K562 (cell line): Measurements from ENCODE around the gene ARPC2. TPM values are rescaled to one million over a fixed set of nuclear protein-coding genes. Genes with fewer than 3 reads are reported as not detected.
A peak's percentile ranks its signal among the peaks of the same experiment; 100 is the strongest.

Source experiments
- C11orf30 ChIP-seq: fragments of 450-650 bp; IDR thresholded peaks from 2 replicates; pipeline ENCODE4 v1.6.1; 2016; ENCODE audit warnings: low read depth, mild to moderate bottlenecking
- FIP1L1 ChIP-seq: fragments of 200-400 bp; formaldehyde crosslinking; IDR thresholded peaks from 2 replicates; pipeline ENCODE4 v1.6.1; 2018; ENCODE audit warnings: mild to moderate bottlenecking, low read depth, low read length; ENCODE audit not compliant: poor library complexity, severe bottlenecking
- HNRNPH1 ChIP-seq: fragments of 200-400 bp; formaldehyde crosslinking; optimal IDR thresholded peaks from 2 replicates; pipeline ENCODE3; 2017; ENCODE audit warnings: low read depth, mild to moderate bottlenecking, low read length, moderate library complexity
- HNRNPK ChIP-seq: fragments of 200-400 bp; formaldehyde crosslinking; IDR thresholded peaks from one replicate; pipeline ENCODE4 v1.6.1; 2018; ENCODE audit warnings: mild to moderate bottlenecking, low read depth, low read length; ENCODE audit not compliant: poor library complexity, severe bottlenecking
- HSF4 ChIP-seq: fragments of 250-450 bp; sonication (Bioruptor Pico); IDR thresholded peaks from 2 replicates; pipeline ENCODE4 v2.1.2; 2022; ENCODE audit warnings: mild to moderate bottlenecking, moderate library complexity, borderline replicate concordance
- JUNB ChIP-seq: fragments of 450-650 bp; formaldehyde crosslinking; conservative IDR thresholded peaks from 2 replicates; pipeline ENCODE4 v1.4.0; 2020; ENCODE audit warnings: mild to moderate bottlenecking
- KHSRP ChIP-seq: fragments of 450-650 bp; IDR thresholded peaks from 2 replicates; pipeline ENCODE4 v1.6.1; 2017
- NR2C1 ChIP-seq, 2 experiments: fragments of 450-650 bp; IDR thresholded peaks; 2 replicates each; pipeline ENCODE4 v1.6.1; 2017; ENCODE audit warnings: mild to moderate bottlenecking in 2 of 2, antibody characterized with exemption in 1 of 2, inconsistent platforms in 1 of 2, missing compliant biosample characterization in 1 of 2, missing genetic modification characterization in 1 of 2
- PML ChIP-seq: IDR thresholded peaks from 2 replicates; pipeline ENCODE4 v1.6.1; 2012; ENCODE audit warnings: low read length, inconsistent platforms
- RBFOX2 ChIP-seq: fragments of 200-400 bp; formaldehyde crosslinking; IDR thresholded peaks from 2 replicates; pipeline ENCODE4 v1.6.1; 2017; ENCODE audit warnings: low read depth, mild to moderate bottlenecking, low read length, moderate library complexity
- ZBTB17 ChIP-seq: fragments of 450-650 bp; formaldehyde crosslinking; IDR thresholded peaks from 2 replicates; pipeline ENCODE4 v1.4.0; 2020; ENCODE audit warnings: mild to moderate bottlenecking
- ZC3H11A ChIP-seq: IDR thresholded peaks from 2 replicates; pipeline ENCODE4 v1.6.1; 2012; ENCODE audit warnings: low read depth, low read length, improper control_type of control experiment
- ZNF830 ChIP-seq: fragments of 250-450 bp; sonication (Bioruptor Pico); IDR thresholded peaks from 2 replicates; pipeline ENCODE4 v1.5.0; 2021; ENCODE audit warnings: mild to moderate bottlenecking
- polyA plus RNA-seq, 8 experiments: library from polyadenylated mRNA; depleted of rRNA in 4 of 8; stranded (reverse) in 5 of 8; unstranded in 3 of 8; fragments of >200 nt; fragmentation: Nextera tagmentation in 2 of 8; fragmentation: Illumina TruSeq in 1 of 8; extraction: Ambion mirVana in 2 of 8; extraction: Trizol in 1 of 8; gene quantifications; 2 replicates each; pipeline versions ENCODE4 v1.2.1 to v1.2.3, GENCODE V29; 2011 to 2014; ENCODE audit warnings: inconsistent platforms in 1 of 8, missing spikeins in 1 of 8
- total RNA-seq, 7 experiments: library from RNA; depleted of rRNA in 6 of 7; stranded (reverse); fragments of >200 nt in 6 of 7; fragmentation: Illumina TruSeq in 2 of 7; extraction: Trizol in 2 of 7; gene quantifications; 2 replicates each; pipeline versions ENCODE4 v1.2.1 to v1.2.3, GENCODE V29; 2011 to 2021; ENCODE audit warnings: low replicate concordance in 1 of 7
- TF ChIP-seq, protein P1 (sequence below), 2 experiments: fragments of 450-650 bp; IDR thresholded peaks; 2 replicates each; pipeline ENCODE4 v1.6.1; 2016
- TF ChIP-seq, protein P2 (sequence below): sonication (generic); formaldehyde crosslinking; IDR thresholded peaks from 2 replicates; pipeline ENCODE4 v1.8.0; 2022; ENCODE audit warnings: mild to moderate bottlenecking, missing genetic modification reagents
- TF ChIP-seq, protein P3 (sequence below), 2 experiments: fragments of 450-650 bp; IDR thresholded peaks; 2 replicates each; pipeline ENCODE4 v1.6.1; 2018; ENCODE audit warnings: mild to moderate bottlenecking in 2 of 2, low read depth in 1 of 2; ENCODE audit not compliant: partially characterized antibody in 2 of 2
- TF ChIP-seq, protein P4 (sequence below): fragments of 250-450 bp; sonication (Bioruptor Pico); IDR thresholded peaks from 2 replicates; pipeline ENCODE4 v1.4.0; 2020; ENCODE audit warnings: mild to moderate bottlenecking, moderate library complexity
- TF ChIP-seq, protein P5 (sequence below): fragments of 450-650 bp; conservative IDR thresholded peaks from 2 replicates; pipeline ENCODE4 v1.6.1; 2016; ENCODE audit warnings: missing genetic modification characterization, low read depth, mild to moderate bottlenecking, control low read depth, missing compliant biosample characterization

ARPC2 gene
- total and polyA plus RNA-seq, 9 of the 15 experiments (the other 6 are each of a cell fraction or from before 2014, with no cell fraction given): 81.9 to 187 (median 103) TPM

DNA sequence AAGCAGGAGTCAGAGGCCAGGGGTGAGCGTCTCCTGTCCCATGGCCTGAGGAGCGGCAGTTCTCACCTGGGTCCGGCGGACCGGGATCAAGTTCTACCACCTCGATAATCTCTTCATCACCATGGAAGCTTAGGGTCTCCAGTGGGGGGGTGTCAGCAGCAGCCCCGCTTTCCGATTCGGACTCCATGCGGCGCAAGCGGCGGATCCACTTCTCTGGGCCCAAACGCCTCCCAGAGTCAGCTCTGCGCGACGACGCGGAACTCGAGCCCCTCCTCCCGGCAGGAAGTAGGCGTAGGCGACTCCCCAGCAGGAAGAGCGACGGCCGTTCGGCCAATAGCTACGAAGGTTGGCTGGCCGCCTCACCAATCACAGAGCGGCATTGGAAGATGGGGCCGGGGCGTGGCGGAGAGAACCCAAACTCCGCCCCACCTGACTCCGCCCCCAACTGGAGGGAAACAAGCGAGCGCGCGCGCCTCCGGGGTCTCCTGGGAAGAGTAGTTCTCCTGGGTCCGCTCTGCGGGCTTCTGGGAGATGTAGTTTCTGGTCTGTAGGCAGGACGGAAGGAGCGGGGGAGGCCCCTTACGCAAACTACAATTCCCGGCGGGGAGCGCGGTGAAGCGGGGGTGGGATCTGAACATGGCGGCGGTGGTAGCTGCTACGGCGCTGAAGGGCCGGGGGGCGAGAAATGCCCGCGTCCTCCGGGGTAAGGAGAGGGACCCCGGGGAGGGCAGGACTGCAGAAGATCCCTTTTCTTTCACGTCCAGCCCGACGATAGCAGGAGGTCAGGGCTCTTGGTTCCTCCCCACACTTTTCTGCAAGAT lies 53.1 kb downstream of the ARPC2 start, which contains the start of the genes AAMP and PNKD (continued):
- peak; percentile 35 for TF ChIP-seq FIP1L1
- no peak for TF ChIP-seq NR2C1 (IDR thresholded peaks at IDR 0.05)
- peak; percentile 85 for TF ChIP-seq NR2C1 (tag; IDR thresholded peaks at IDR 0.05)
- peak; percentile 82 for TF ChIP-seq C11orf30
- TF ChIP-seq KHSRP: no peak
- TF ChIP-seq, protein P1, sequence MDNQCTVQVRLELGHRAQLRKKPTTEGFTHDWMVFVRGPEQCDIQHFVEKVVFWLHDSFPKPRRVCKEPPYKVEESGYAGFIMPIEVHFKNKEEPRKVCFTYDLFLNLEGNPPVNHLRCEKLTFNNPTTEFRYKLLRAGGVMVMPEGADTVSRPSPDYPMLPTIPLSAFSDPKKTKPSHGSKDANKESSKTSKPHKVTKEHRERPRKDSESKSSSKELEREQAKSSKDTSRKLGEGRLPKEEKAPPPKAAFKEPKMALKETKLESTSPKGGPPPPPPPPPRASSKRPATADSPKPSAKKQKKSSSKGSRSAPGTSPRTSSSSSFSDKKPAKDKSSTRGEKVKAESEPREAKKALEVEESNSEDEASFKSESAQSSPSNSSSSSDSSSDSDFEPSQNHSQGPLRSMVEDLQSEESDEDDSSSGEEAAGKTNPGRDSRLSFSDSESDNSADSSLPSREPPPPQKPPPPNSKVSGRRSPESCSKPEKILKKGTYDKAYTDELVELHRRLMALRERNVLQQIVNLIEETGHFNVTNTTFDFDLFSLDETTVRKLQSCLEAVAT (IDR thresholded peaks at IDR 0.05): peak in 1 of 2 experiments; percentile 84; a peak in 2 of 4 replicates
- TF ChIP-seq ZNF830 (CRISPR knock-in tag): no peak
- TF ChIP-seq JUNB: no peak
- TF ChIP-seq ZC3H11A: no peak
- peak; percentile 89 for TF ChIP-seq RBFOX2
- no peak for TF ChIP-seq HSF4 (CRISPR knock-in tag)
- TF ChIP-seq, protein P2, sequence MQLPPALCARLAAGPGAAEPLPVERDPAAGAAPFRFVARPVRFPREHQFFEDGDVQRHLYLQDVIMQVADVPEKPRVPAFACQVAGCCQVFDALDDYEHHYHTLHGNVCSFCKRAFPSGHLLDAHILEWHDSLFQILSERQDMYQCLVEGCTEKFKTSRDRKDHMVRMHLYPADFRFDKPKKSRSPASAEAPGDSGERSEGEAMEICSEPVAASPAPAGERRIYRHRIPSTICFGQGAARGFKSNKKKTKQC (CRISPR knock-in tag): peak; percentile 92
- TF ChIP-seq, protein P3, sequence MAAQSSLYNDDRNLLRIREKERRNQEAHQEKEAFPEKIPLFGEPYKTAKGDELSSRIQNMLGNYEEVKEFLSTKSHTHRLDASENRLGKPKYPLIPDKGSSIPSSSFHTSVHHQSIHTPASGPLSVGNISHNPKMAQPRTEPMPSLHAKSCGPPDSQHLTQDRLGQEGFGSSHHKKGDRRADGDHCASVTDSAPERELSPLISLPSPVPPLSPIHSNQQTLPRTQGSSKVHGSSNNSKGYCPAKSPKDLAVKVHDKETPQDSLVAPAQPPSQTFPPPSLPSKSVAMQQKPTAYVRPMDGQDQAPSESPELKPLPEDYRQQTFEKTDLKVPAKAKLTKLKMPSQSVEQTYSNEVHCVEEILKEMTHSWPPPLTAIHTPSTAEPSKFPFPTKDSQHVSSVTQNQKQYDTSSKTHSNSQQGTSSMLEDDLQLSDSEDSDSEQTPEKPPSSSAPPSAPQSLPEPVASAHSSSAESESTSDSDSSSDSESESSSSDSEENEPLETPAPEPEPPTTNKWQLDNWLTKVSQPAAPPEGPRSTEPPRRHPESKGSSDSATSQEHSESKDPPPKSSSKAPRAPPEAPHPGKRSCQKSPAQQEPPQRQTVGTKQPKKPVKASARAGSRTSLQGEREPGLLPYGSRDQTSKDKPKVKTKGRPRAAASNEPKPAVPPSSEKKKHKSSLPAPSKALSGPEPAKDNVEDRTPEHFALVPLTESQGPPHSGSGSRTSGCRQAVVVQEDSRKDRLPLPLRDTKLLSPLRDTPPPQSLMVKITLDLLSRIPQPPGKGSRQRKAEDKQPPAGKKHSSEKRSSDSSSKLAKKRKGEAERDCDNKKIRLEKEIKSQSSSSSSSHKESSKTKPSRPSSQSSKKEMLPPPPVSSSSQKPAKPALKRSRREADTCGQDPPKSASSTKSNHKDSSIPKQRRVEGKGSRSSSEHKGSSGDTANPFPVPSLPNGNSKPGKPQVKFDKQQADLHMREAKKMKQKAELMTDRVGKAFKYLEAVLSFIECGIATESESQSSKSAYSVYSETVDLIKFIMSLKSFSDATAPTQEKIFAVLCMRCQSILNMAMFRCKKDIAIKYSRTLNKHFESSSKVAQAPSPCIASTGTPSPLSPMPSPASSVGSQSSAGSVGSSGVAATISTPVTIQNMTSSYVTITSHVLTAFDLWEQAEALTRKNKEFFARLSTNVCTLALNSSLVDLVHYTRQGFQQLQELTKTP (IDR thresholded peaks at IDR 0.05; ENCODE audit: low read depth in 1 of 2, partially characterized antibody in 2 of 2): peak in 1 of 2 experiments; percentile 98
- TF ChIP-seq HNRNPH1: no peak
- TF ChIP-seq, protein P4, sequence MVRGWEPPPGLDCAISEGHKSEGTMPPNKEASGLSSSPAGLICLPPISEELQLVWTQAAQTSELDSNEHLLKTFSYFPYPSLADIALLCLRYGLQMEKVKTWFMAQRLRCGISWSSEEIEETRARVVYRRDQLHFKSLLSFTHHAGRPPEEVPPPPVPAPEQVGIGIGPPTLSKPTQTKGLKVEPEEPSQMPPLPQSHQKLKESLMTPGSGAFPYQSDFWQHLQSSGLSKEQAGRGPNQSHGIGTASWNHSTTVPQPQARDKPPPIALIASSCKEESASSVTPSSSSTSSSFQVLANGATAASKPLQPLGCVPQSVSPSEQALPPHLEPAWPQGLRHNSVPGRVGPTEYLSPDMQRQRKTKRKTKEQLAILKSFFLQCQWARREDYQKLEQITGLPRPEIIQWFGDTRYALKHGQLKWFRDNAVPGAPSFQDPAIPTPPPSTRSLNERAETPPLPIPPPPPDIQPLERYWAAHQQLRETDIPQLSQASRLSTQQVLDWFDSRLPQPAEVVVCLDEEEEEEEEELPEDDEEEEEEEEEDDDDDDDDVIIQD (CRISPR knock-in tag): no peak
- TF ChIP-seq PML: peak; percentile 46; the same call in 1 of the 2 replicates
- no peak for TF ChIP-seq HNRNPK
- TF ChIP-seq, protein P5, sequence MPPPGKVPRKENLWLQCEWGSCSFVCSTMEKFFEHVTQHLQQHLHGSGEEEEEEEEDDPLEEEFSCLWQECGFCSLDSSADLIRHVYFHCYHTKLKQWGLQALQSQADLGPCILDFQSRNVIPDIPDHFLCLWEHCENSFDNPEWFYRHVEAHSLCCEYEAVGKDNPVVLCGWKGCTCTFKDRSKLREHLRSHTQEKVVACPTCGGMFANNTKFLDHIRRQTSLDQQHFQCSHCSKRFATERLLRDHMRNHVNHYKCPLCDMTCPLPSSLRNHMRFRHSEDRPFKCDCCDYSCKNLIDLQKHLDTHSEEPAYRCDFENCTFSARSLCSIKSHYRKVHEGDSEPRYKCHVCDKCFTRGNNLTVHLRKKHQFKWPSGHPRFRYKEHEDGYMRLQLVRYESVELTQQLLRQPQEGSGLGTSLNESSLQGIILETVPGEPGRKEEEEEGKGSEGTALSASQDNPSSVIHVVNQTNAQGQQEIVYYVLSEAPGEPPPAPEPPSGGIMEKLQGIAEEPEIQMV (tag): peak; percentile 99
- no peak for TF ChIP-seq ZBTB17 (CRISPR knock-in tag)
